Measurements from ENCODE around the gene IFNGR2. TPM values are rescaled to one million over a fixed set of nuclear protein-coding genes. Genes with fewer than 3 reads are reported as not detected.
"Not testable (repeated sequence)": the region's sequence is repeated elsewhere in the genome, so short reads cannot be mapped to it uniquely, and the experiment has no call there.

The IFNGR2 gene
- total RNA-seq, 4 donors from 2014 or later = 25.4 to 67.6 (median 58.3) TPM

- no peak for DNase-seq
- TF ChIP-seq POLR2A (IDR thresholded peaks at IDR 0.05) = no peak
- TF ChIP-seq, protein P1, sequence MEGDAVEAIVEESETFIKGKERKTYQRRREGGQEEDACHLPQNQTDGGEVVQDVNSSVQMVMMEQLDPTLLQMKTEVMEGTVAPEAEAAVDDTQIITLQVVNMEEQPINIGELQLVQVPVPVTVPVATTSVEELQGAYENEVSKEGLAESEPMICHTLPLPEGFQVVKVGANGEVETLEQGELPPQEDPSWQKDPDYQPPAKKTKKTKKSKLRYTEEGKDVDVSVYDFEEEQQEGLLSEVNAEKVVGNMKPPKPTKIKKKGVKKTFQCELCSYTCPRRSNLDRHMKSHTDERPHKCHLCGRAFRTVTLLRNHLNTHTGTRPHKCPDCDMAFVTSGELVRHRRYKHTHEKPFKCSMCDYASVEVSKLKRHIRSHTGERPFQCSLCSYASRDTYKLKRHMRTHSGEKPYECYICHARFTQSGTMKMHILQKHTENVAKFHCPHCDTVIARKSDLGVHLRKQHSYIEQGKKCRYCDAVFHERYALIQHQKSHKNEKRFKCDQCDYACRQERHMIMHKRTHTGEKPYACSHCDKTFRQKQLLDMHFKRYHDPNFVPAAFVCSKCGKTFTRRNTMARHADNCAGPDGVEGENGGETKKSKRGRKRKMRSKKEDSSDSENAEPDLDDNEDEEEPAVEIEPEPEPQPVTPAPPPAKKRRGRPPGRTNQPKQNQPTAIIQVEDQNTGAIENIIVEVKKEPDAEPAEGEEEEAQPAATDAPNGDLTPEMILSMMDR (IDR thresholded peaks at IDR 0.05) = no peak
- no peaks in the 10 kb centered on the region for H3K9me3 ChIP-seq
- no peak overlapping the region for H3K4me3 ChIP-seq
- intact Hi-C loops (cut with DNase I; ENCODE audit: low total_unique reads) = no loop called here
- H3K4me1 ChIP-seq = no peaks in the 10 kb centered on the region
- H3K36me3 ChIP-seq = no peaks in the 10 kb centered on the region
- no peaks in the 10 kb centered on the region for H3K27me3 ChIP-seq
- no peak overlapping the region for H3K27ac ChIP-seq
These were observed 40.0 kb downstream of the IFNGR2 start for GRCh38 chr21:33443194-33443593.

DNA sequence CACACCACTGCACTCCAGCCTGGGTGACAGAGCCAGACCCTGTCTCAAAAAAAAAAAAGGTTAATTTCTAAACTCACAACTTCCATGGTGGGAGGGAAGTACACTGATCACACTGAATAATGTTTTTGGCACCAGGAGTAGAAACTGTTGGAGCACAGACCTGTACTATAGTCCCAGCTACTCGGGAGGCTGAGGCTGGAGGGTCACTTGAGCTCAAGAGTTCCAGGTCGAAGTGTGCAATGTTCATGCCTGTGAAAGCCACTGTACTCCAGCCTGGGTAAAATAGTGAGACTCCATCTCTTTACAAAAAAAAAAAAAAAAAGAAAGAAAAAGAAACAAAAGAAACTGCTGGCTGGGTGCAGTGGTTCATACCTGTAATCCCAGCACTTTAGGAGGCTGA, 41.3 kb downstream of the IFNGR2 start:
- TF ChIP-seq, protein P1 (IDR thresholded peaks at IDR 0.05) = no peak
- TF ChIP-seq POLR2A (IDR thresholded peaks at IDR 0.05) = no peak
- Histone ChIP-seq H3K9me3 (no peaks in the 10 kb centered on the region), H3K27me3 (no peaks in the 10 kb centered on the region), H3K4me1 (no peaks in the 10 kb centered on the region), H3K27ac (no peak overlapping the region), H3K36me3 (no peaks in the 10 kb centered on the region), H3K4me3 (no peak overlapping the region)
- DNase-seq = no peak
- intact Hi-C loops (cut with DNase I; ENCODE audit: low total_unique reads) = no loop called here

DNA sequence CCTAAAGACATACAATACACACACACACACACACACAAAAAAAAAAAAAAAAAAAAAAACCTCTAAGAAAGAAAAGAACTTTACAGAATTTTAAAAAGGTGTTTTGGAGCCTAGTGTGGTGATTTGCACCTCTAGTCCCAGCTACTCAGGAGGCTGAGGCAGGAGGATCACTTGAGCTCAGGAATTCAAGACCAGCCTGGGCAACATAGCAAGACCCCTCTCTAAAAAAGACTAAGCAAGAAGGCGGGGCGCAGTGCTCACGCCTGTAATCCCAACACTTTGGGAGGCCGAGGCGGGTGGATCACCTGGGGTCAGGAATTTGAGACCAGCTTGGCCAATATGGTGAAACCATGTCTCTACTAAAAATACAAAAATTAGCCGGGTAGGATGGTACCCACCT, 43.4 kb downstream of the IFNGR2 start:
- H3K4me1 ChIP-seq; H3K27ac ChIP-seq; H3K36me3 ChIP-seq; H3K4me3 ChIP-seq; H3K27me3 ChIP-seq; intact Hi-C loops (cut with DNase I; ENCODE audit: low total_unique reads); H3K9me3 ChIP-seq; DNase-seq: not testable (repeated sequence)

GRCh38 chr21:33449616-33450015, 46.4 kb downstream of the IFNGR2 start:
- no peaks in the 10 kb centered on the region for H3K9me3 ChIP-seq
- DNase-seq = no peak
- no peak overlapping the region for H3K27ac ChIP-seq
- H3K27me3 ChIP-seq = no peaks in the 10 kb centered on the region
- TF ChIP-seq, protein P1 (IDR thresholded peaks at IDR 0.05) = no peak
- no peak for TF ChIP-seq POLR2A (IDR thresholded peaks at IDR 0.05)
- no peaks in the 10 kb centered on the region for H3K4me1 ChIP-seq
- no peak overlapping the region for H3K4me3 ChIP-seq
- H3K36me3 ChIP-seq = no peaks in the 10 kb centered on the region
- intact Hi-C loops (cut with DNase I; ENCODE audit: low total_unique reads) = no loop called here

GRCh38 chr21:33451634-33452071, 48.4 kb downstream of the IFNGR2 start:
- Histone ChIP-seq H3K4me1 (no peaks in the 10 kb centered on the region), H3K27ac (no peak overlapping the region), H3K36me3 (no peaks in the 10 kb centered on the region), H3K27me3 (no peaks in the 10 kb centered on the region), H3K9me3 (no peaks in the 10 kb centered on the region), H3K4me3 (no peak overlapping the region)
- DNase-seq = no peak
- intact Hi-C loops (cut with DNase I; ENCODE audit: low total_unique reads) = no loop called here
- no peak for TF ChIP-seq POLR2A (IDR thresholded peaks at IDR 0.05)
- TF ChIP-seq, protein P1 (IDR thresholded peaks at IDR 0.05) = no peak

DNA sequence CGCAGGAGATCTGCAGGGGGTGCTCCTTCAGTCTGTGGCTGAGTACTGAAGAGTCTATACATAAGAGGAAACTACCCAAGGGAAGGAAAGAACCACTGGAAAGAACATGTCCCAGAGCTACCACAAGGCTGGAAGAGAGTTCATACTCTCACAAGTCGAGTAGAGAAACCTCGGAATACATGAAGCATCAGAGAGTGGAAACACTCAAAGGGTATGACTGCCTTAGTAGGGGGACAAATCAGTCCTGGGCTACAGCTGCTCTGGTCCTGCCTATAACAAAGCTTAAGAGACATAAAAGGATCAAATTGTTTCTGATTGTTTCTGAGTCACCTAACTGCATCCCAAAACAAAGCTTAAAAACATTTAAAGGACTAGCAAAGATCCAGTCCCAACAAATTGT, 49.1 kb downstream of the IFNGR2 start:
- H3K4me3 ChIP-seq = no peak overlapping the region
- no peak for DNase-seq
- intact Hi-C loops (cut with DNase I; ENCODE audit: low total_unique reads) = no loop called here
- H3K36me3 ChIP-seq = no peaks in the 10 kb centered on the region
- H3K27me3 ChIP-seq = no peaks in the 10 kb centered on the region
- H3K9me3 ChIP-seq = no peaks in the 10 kb centered on the region
- no peaks in the 10 kb centered on the region for H3K4me1 ChIP-seq
- TF ChIP-seq, protein P1 (IDR thresholded peaks at IDR 0.05) = no peak
- no peak for TF ChIP-seq POLR2A (IDR thresholded peaks at IDR 0.05)
- no peak overlapping the region for H3K27ac ChIP-seq
